A549 (cell line): ENCODE results near the gene PHF21B.

Experiments used
- CEBPB ChIP-seq, 2 experiments: fragments of >200 bp in 1 of 2; sonication (Bioruptor Twin) in 1 of 2; formaldehyde crosslinking in 1 of 2; IDR thresholded peaks; 2 replicates each; pipeline ENCODE4 v1.6.1; 2012 to 2016
- EP300 ChIP-seq, 2 experiments: fragments of >200 bp; sonication (Bioruptor Twin); formaldehyde crosslinking; IDR thresholded peaks; 2 replicates in 1 of 2; 3 replicates in 1 of 2; pipeline ENCODE4 v1.6.1; 2016 to 2017
- JUNB ChIP-seq: fragments of >200 bp; sonication (Bioruptor Twin); formaldehyde crosslinking; IDR thresholded peaks from 2 replicates; pipeline ENCODE4 v1.6.1; 2016
- MAFK ChIP-seq: fragments of 450-650 bp; IDR thresholded peaks from 2 replicates; pipeline ENCODE4 v1.6.1; 2014; ENCODE audit not compliant: partially characterized antibody
- MAZ ChIP-seq: fragments of 150-350 bp; IDR thresholded peaks from 2 replicates; pipeline ENCODE4 v1.6.1; 2014; ENCODE audit warnings: antibody characterized with exemption, low read depth, low read length, borderline replicate concordance
- POLR2A ChIP-seq: IDR thresholded peaks from 2 replicates; pipeline ENCODE4 v1.6.1; 2012; ENCODE audit warnings: mild to moderate bottlenecking, low read length
- SREBF2 ChIP-seq: fragments of 450-650 bp; IDR thresholded peaks from 2 replicates; pipeline ENCODE4 v1.6.1; 2014; ENCODE audit warnings: mild to moderate bottlenecking, moderate library complexity

DNA sequence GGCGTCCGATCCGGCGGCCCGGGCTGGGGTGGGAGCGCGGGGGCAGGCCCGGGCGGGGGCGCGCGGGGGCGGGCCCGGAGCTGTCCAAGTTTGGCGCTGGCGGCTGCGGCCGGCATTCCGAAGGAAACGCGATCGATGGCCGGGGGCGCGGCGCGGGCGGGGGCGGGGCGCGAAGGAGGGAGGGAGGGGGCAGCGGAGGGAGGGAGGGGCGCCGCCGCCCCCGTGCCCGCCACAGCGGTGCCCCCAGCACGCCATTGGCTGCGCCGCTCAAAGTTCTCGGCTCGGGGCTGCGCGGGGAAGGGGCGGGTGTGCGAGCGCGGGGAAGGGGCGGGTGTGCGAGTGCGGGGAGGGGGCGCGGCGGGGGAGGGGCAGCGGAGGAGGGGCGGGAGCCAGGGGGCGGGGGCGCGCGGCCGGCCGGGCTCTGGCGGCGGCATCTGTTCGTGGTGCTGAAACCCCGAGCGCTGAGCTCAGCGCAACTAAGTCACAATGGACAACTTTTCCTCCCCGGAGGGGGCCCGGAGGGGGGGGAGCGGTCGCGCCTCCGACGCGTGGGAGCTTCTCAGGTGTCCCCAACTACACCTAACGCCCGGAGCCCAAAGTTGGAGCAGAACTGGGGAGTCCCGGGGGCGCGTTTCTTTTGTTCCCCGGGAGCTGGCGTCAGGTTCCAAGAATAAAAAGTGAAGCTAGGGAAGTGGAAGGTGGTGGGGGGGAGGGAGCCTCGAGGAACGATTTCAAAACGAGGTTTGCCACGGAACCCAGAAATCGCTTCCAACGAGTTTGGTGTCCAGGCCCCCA lies 2.2 kb downstream of the PHF21B start:
- TF ChIP-seq CEBPB (IDR thresholded peaks at IDR 0.05) = no peak
- TF ChIP-seq MAFK = no peak
- TF ChIP-seq JUNB = no peak
- TF ChIP-seq SREBF2 = no peak
- TF ChIP-seq POLR2A = no peak
- TF ChIP-seq MAZ = no peak
- no peak for TF ChIP-seq EP300 (IDR thresholded peaks at IDR 0.05)
